ENCODE results near the gene PLCL2. TPM values are rescaled to one million over a fixed set of nuclear protein-coding genes. Genes with fewer than 3 reads are reported as not detected.

The PLCL2 gene
- total and polyA plus RNA-seq, 4 donors = 1.0 to 16.7 (median 7.1) TPM

DNA sequence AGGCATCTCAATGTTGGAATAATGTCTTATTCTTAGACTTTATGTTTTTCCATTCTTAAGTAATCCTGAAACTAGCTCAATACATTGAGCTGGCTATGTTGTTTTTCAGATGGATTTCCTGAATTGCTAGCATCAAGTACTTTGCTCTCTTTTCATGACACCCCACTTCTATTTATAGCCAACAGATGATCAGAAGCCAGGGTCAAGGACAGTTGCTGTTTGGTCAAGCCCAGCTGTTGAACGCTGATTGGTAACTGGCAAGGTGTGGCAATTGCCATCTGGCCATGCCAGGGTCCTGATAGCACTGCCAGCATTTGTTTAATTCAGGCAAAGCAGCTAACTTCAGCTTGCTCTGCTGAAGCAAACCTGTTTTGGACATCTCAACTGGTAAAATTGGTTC lies 46.2 kb upstream of the PLCL2 start:
- no peak overlapping the region for H3K9ac ChIP-seq (ENCODE audit: insufficient read depth in 1 of 2, low read length in 2 of 2)
- peaks cover 0 to 2% (median 0%) of the 10 kb centered on the region in 5 donors for H3K4me1 ChIP-seq (ENCODE audit: control insufficient read depth in 5 of 5, insufficient read depth in 5 of 5, low read length in 5 of 5)
- no peaks in the 10 kb centered on the region for H3K27me3 ChIP-seq (ENCODE audit: control insufficient read depth in 3 of 3, insufficient read depth in 3 of 3, low read length in 2 of 3)
- ATAC-seq (ENCODE audit: insufficient read depth, low FRiP score) = no peak
- H3K27ac ChIP-seq (ENCODE audit: low read depth in 1 of 2, low read length in 1 of 2) = peak overlapping the region in 1 of 2 donors; percentile 24
- H3K36me3 ChIP-seq (ENCODE audit: control insufficient read depth in 4 of 4, insufficient read depth in 4 of 4, low read length in 4 of 4) = no peaks in the 10 kb centered on the region
- no peak for DNase-seq
- WGBS, 2 donors = 49 to 50% methylated on average over 1 of the region's 1 CpG
- no peak overlapping the region for H3K4me3 ChIP-seq
- TF ChIP-seq CTCF (IDR thresholded peaks at IDR 0.05; ENCODE audit: control extremely low read depth, extremely low read depth) = no peak
- H3K9me3 ChIP-seq (ENCODE audit: control insufficient read depth in 4 of 4, insufficient read depth in 3 of 4, low read length in 3 of 4) = no peaks in the 10 kb centered on the region

DNA sequence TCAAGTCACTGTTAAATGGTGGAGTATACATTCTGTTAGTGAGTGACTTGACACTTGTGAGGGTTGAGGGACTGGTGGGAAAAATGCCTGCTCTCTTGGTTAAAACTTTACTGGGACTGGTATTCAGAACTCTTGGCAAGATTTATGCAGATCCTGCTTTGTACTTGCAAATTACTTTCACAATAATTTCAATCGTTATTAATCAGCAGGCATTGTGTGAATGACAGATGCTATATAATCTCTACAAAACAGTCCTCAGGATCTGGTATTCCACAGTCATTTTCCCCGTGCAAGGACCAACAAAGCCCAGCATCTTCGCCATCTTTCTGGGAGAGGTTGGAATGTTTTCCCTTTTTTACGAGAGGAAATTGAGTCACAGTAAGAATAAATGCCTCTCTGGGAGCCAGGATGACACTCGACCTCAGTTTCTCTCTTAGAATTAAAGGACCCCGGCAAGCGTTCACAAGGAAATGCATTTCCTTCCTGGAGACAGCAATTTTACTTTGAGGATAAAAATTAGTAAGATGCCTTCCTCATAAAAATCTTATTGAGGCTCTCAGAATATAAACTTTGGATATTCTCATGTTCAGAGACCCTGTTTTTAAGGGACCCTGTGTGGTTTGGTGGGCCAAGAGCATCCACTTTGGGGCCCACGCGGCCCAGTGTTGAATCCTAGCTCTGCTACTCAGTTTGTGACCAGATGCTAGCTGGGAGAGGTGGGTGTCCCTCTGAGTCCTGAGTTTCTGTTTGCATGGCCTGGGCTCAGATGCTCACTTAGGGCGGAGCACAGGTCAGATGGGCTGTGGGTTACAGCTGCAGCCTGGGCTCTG lies 45.3 kb upstream of the PLCL2 start:
- 83 to 84% methylated on average over 10 of the region's 10 CpGs for WGBS, 2 donors
- DNase-seq (no peak), ATAC-seq (ENCODE audit: insufficient read depth, low FRiP score) (no peak)
- Histone ChIP-seq H3K36me3 (ENCODE audit: control insufficient read depth in 4 of 4, insufficient read depth in 4 of 4, low read length in 4 of 4) (no peaks in the 10 kb centered on the region), H3K4me3 (no peak overlapping the region), H3K9me3 (ENCODE audit: control insufficient read depth in 4 of 4, insufficient read depth in 3 of 4, low read length in 3 of 4) (no peaks in the 10 kb centered on the region), H3K9ac (ENCODE audit: insufficient read depth in 1 of 2, low read length in 2 of 2) (no peak overlapping the region), H3K4me1 (ENCODE audit: control insufficient read depth in 5 of 5, insufficient read depth in 5 of 5, low read length in 5 of 5) (peaks cover 0 to 2% (median 0%) of the 10 kb centered on the region in 5 donors), H3K27me3 (ENCODE audit: control insufficient read depth in 3 of 3, insufficient read depth in 3 of 3, low read length in 2 of 3) (no peaks in the 10 kb centered on the region), H3K27ac (ENCODE audit: low read depth in 1 of 2, low read length in 1 of 2) (no peak overlapping the region)
- TF ChIP-seq CTCF (IDR thresholded peaks at IDR 0.05; ENCODE audit: control extremely low read depth, extremely low read depth) = no peak

- no peak overlapping the region for H3K9ac ChIP-seq (ENCODE audit: insufficient read depth in 1 of 2, low read length in 2 of 2)
- peaks cover 0 to 2% (median 0%) of the 10 kb centered on the region in 5 donors for H3K4me1 ChIP-seq (ENCODE audit: control insufficient read depth in 5 of 5, insufficient read depth in 5 of 5, low read length in 5 of 5)
- no peaks in the 10 kb centered on the region for H3K9me3 ChIP-seq (ENCODE audit: control insufficient read depth in 4 of 4, insufficient read depth in 3 of 4, low read length in 3 of 4)
- no peaks in the 10 kb centered on the region for H3K36me3 ChIP-seq (ENCODE audit: control insufficient read depth in 4 of 4, insufficient read depth in 4 of 4, low read length in 4 of 4)
- no peak overlapping the region for H3K27ac ChIP-seq (ENCODE audit: low read depth in 1 of 2, low read length in 1 of 2)
- H3K4me3 ChIP-seq = no peak overlapping the region
- no peak for ATAC-seq (ENCODE audit: insufficient read depth, low FRiP score)
- no peak for TF ChIP-seq CTCF (IDR thresholded peaks at IDR 0.05; ENCODE audit: control extremely low read depth, extremely low read depth)
- DNase-seq = no peak
- H3K27me3 ChIP-seq (ENCODE audit: control insufficient read depth in 3 of 3, insufficient read depth in 3 of 3, low read length in 2 of 3) = no peaks in the 10 kb centered on the region
- WGBS, 2 donors = 93 to 95% methylated on average over 1 of the region's 1 CpG
These were observed 44.7 kb upstream of the PLCL2 start for GRCh38 chr3:16840101-16840424.
